DMS153 treated with DMSO at 0.1 percent for 48 hours (cell line): ENCODE results near the gene ZBTB8A.
"Not testable (repeated sequence)": the region's sequence is repeated elsewhere in the genome, so short reads cannot be mapped to it uniquely, and the experiment has no call there.

Source experiments
- DNase-seq: peaks from one replicate; lab custom pipeline; 2025; ENCODE audit not compliant: unreplicated experiment; lab: John Stamatoyannopoulos, UW

The ZBTB8A gene

DNA sequence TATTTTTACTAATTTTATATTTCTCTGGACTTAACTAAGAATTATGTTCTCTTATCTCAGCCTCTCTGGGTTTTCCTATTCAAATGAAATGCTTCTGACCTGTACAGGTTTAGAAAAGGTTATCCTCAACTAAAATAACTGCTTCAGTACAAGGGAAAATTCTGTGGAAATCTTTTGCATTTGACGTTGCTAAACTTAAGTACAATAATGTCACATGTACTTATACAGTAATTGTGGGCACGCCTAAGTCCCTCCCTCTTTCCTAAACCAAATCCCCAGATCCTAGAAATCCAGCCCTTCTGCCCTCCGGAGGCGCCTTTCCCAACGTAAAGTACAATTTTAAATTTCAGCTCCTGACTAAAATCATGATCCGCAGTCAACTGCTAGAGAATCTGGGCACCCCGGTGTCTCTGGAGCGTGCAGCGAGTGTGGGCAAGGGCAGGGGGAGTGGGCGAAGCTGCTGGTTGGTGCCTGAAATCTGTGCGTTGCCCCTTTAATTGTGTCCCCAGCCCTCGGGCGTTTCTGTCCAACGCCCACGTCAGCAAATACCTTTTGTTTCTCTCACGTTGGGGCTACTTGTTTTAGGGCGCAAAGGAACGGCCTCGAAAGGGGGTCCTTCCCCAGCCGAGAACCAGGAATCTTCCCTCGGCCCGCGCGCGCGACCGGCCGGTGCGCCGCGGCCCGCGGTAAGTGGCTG, at the start of gene ZBTB8A:
ZBTB8A (plus strand) TSS at position 541 of the 697 bp plus-strand sequence. CDS start 53,505 bp downstream, outside the sequence.
- peak; percentile 60 for DNase-seq

DNA sequence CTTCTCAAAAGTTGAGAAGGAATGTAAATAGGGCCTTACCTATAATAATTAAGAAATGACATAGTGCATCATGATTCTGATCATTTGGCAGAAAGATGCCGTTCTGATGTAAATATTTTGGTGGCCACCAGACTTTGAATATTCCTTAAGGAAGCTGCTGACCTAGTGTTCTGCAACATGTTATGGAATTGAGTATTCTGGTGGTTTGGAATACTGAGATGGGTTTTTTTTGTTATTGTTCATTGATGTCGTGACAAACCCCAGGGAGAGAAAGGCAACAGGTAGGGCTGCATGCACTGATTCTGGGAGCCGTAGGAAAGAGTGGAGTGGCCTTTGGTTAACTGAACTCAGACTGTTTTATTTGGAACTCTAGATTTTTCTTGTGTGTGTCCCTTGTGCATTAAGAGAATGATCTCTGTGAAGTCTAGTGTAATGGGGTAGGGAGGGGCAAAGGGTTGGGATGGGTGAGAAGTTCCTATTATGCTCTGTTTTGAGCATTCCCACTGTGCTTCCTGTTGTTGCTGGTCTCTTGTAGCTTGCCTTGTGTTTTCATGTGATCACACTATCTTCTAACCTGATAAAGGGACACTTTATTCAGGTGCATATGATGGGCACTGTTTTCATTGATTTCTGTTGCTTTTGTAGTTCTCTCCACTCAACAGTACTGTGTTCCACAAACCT, 49.3 kb upstream of the ZBTB8A start:
- DNase-seq = no peak

DNA sequence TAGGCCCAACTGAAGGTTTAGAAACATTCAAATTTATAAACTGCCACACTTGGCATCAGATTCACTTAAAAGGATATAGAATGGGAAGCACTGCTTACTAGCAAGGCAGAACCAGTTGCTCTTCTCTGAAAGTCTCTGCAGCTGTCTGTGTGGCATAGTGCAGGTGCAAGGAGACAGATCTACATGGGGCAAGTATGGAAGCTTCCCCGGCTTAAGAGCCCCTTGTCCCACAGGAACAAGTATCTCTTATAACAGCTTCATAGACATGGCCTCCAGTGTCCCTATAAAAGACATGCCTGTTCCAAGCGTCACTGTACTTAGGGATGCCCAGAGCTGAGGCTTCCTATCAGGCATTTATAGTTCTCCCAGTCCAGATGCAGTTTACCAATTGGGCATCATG, 47.8 kb upstream of the ZBTB8A start:
- no peak for DNase-seq

DNA sequence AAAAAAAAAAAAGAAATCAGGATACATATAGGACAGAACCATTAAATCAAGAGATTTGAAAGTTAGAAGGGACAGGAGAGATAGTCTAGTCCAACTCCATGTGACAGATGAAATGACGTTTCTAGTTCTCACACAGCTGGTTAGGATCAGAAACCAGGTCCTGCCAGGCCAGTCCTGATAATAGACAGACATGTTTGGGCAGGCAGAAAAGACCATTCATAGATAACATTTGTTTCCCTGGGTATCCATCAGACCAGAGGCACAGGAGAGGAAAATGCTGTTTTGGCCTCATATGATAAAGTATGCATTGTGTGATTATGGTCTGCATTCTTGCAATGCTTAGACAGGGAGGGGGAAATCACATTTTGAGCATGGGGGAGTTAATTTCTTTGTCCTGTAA, 45.0 kb upstream of the ZBTB8A start:
- DNase-seq = no peak

DNA sequence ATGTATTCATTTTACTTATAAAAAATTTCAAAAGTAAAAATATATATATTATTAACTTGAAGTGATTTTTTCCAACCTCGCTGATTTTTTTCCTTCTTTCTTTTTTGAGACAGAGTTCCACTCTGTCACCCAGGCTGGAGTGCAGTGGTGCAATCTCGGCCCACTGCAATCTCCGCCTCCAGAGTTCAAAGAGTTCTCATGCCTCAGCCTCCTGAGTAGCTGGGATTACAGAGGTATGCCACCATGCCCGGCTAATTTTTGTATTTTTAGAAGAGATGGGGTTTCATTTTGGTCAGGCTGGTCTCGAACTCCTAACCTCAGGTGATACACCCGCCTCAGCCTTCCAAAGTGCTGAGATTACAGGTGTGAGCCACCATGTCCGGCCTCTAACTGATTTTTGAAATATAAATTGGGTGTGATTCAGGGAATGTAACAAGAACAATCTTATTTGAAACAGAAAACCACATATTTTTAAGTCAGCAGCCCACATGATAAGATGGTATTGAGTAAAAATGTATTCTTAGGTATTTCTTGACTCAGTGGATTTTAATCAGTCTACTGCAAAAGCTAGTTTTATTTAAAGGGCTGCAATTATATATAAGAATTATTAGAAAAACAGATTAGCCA, 44.4 kb upstream of the ZBTB8A start:
- DNase-seq = no peak

DNA sequence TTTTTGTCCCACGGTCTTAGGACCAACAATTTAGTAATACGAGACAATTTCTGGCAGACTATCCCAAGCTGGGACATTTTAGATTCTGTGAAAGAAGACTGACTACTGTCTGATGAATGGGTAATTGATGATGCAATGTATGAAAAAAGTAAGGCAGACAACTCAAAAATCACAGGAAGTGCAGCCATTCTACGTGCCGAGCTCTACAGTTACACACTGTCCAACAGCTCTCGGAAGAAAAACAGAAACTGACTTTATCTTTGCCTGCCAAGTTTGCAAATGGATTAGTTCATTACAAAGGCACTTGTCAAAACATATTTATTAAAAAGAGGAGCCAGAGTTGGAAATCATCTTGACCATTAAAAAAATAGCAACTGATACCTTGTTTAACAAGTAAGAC, 43.1 kb upstream of the ZBTB8A start:
- no peak for DNase-seq

DNA sequence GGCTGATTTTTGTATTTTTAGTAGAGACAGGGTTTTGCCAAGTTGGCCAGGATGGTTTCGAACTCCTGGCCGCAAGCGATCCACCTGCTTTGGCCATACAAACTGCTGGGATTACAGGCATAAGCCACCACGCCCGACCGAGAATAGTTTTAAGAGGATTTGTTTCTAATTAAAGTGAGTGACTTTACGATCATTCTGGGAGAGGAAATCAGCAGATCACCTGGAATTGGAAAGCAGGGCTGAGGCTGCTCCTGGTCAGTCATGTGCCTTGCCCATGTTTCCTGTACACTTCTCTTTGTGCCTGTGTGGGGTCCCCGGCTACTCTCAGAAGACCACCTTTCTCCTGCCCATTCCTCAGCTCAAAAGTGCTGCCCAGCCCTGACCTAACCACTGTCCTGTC, 40.5 kb upstream of the ZBTB8A start:
- DNase-seq = no peak

DNA sequence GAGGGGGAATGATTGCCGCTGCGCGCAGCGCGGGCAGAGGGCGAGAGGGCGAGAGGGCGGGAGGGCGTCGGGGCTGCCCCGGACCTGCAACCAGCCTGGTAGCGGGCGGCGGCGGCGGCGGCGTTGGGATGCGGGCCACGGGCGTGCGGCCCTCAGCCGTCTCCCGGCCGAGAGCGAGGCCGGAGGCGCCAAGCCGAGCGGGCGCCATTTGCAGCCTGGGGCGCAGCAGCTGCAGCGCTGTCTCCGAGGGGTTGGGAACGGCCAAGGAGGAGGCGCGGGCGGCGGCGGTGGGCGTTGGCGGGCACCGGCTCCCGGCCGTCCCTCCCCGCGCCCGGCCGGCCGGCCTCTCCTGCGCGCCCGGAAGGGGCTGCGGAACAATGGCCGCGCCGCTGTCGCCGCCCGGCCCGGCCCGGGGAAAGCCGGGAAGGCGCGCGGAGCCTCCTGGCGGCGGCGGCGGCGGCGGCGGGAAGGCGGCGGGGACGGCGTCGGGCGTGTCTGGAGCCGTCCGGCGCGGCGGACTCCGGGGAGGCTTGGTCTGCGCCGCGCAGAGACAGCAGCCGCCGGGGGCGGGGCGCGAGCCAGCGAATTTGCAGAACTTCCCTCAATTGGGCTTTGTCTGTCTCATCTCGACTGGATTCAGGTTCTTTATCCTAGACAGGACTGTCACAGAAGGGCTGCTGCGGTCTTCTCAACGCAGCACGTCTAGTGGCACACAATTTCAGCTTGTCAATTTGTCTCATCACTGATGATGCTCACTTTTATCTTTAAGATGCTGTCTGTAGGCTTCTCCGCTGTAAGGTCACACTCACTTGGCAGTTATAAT, 38.6 kb upstream of the ZBTB8A start:
- DNase-seq = peak; percentile 69

DNA sequence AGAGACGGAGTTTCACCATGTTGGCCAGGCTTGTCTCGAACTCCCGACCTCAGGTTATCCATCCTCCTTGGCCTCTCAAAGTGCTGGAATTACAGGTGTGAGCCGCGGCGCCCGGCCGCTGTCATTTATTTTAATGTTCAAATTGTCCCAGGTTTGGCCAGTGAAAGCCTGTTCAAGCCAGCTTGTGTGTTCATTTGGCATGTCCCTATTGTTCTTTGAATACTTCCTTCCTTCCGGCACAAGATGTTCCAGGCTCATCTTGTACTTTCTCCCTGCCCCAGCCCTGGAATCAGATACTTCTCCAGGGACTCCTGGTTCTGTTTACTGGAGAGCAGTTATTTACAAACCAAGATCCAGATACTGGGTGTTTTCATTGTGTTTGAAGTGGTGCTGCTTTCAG, 37.4 kb upstream of the ZBTB8A start:
- no peak for DNase-seq

DNA sequence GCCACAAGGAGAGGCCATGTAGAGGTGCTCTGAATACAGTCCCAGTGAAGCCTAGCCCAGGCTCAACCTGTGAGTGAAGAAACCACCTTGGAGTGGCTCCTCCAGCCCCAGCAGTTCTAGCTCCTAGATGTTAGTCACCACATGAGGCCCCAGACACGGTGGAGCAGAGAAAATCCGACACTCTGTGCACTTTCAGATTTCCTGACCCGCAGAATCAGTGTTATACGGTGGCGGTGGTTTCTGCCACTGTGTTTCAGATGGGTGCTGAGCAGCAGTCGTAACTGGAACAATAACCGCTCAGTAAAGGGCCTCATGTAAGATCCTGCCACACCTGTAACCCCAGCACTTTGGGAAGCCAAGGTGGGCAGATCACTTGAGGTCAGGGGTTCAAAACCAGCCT, 36.1 kb upstream of the ZBTB8A start:
- DNase-seq = no peak

DNA sequence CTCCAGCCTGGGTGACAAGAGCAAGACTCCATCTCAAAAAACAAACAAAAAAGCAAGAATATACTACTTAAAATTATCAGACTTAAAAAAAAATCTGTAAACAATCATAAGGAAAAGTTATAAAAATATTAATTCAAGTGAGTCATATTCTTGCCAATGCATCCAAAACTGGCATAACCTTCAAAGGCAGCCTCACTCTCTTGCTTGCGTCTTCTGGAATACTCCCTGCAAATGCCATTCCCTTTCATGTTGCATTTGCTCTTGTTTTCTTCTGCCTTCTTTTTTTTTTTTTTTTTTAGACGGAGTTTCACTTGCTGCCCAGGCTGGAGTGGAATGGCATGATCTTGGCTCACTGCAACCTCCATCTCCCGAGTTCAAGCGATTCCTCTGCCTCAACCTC, 32.2 kb upstream of the ZBTB8A start:
- no peak for DNase-seq

DNA sequence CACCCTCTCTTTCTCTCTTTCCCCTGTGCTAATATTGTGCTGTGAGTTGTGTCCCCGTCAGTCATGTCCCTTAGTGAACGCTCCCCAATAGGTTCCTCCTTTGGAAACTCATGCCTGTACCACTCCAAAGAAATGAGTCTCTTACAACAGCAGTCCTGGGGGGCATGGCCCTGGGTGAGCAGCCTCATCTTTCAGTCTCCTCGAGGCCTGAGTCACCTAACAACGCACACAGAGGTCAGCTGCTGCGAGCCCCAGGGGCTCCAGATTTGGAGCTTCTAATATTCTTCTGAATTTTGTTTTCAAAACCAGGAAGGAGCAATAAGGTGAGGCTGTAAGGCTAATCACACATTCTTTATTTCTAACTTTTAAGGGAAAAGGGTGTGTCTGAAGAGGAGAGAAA, 30.5 kb upstream of the ZBTB8A start:
- DNase-seq = no peak

DNA sequence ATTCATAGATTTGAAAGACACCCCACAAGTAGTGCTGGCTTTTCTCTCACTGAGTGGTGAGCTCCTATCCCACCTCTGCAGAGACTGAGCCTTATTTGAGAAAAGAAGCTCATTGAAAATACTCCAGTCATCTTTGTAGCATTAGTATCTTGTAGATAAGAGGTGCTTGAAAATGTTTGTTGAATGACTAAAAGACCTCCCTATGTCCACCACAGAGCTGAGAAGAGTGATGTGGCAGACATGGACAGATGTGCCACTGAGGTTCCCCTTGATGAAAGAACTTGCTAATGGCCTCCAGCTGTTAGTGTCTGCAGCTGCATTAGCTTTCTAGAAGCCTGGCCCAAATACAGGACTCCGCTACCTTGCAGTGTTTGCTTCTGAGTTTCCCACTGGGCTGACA, 29.3 kb upstream of the ZBTB8A start:
- DNase-seq = no peak

DNA sequence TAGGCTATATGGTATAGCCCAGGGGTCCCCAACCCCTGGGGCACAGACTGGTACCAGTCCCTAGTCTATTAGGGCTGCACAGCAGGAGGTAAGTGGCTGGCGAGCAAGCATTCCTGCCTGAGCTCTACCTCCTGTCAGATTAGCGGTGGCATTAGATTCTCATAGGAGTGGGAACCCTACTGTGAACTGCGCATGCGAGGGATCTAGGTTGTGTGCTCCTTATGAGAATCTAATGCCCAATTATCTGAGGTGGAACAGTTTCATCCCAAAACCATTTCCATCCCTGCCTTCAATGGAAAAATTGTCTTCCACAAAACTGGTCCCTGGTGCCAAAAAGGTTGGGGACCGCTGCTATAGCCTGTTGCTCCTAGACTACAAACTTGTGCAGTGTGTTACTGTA, 22.8 kb upstream of the ZBTB8A start:
- DNase-seq = no peak

DNA sequence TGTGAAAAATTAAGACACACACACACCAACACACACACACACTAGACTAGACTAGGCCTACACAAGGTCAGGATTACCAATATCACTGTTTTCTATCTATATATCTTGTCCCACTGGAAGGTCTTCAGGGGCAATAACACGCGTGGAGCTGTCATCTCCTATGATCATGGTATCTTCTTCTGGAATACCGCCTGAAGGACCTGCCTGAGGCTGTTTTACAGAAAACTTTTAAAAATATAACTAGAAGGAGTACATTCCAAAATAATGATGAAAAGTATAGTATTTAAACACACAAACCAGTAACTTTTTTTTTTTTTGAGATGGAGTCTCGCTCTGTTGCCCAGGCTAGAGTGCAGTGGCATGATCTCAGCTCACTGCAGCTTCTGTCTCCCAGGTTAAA, 20.3 kb upstream of the ZBTB8A start:
- no peak for DNase-seq

DNA sequence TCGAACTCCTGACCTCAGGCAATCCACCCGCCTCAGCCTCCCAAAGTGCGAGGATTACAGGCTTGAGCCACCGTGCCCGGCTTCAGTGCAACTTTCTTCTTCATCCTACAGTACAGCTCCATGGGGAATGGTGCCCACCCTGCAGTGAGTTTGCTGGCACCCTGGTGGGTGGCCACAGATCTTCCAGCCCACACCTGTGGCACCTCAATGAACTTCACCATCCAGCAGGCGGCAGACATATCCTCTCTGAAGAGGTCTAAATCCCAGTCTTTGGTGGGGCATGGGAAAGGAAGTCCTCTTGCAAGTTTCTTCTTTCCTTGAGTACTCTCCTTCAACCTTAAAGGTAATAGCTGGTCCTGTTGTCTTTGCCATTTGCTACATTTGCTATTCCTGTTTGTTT, 18.1 kb upstream of the ZBTB8A start:
- DNase-seq = no peak

DNA sequence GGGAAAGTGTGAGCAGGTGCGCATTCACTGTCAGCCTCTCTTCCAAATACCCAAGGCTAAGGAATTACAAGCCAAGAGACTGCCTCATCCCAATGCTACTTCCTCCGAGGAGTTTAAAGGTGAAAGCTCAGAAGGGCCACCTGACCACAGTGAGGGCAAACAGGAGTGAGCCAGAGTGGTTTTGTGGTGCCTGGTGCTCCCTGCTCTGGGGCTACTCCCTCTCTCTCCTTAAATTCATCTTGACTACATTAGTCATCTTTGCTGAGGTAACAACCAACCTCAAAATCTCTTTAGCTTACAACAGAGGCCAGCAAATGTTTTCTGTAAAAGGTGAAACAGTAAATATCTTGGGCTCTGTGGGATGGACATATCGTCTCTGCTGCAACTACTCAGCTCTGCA, 14.2 kb upstream of the ZBTB8A start:
- DNase-seq = no peak

DNA sequence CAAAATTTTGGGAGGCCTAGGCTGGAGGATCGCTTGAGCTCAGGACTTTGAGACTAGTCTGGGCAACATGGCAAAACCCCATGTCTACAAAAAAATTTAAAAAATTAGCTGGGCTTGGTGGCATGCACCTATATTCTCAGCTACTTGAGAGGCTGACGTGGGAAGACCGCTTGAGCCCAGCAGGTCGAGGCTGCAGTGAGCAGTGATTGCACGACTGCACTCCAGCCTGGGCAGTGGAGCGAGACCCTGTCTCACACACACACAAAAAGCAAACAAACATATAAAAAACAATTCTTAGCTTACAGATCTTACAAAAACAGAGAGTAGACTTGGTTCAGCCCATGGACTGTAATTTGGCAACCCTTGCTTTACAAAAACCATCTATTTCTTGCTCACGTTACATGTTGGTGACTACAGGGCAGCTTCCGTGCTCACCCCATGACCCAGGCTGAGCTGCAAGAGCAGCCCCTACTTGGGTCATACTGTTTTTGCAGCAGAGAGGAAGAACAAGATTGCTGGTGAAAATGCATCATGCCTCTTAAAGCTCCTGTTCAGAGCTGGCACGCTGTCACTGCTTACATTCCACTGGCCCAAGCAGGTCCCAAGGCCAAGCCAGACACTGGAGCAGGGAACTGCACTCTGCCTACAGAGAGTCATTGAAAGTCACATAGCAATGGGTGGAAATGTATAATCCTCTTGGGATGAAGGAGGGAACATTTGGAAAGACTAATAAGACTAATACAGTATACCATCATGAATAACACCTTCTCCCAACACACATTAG, 13.4 kb upstream of the ZBTB8A start:
- no peak for DNase-seq

DNA sequence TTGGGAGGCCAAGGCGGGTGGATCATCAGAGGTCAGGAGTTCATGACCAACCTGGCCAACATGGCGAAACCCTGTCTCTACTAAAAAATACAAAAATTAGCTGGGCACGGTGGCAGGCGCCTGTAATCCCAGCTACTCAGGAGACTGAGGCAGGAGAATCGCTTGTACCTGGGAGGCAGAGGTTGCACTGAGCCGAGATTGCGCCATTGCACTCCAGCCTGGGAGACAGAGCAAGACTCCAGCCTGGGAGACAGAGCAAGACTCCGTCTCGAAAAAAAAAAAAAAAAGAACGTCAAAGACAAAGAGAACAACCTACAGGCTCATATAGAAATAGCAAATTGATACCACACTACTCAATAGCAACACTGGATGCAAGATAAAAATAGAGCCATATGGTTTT, 10.7 kb upstream of the ZBTB8A start:
- not testable (repeated sequence) for DNase-seq

DNA sequence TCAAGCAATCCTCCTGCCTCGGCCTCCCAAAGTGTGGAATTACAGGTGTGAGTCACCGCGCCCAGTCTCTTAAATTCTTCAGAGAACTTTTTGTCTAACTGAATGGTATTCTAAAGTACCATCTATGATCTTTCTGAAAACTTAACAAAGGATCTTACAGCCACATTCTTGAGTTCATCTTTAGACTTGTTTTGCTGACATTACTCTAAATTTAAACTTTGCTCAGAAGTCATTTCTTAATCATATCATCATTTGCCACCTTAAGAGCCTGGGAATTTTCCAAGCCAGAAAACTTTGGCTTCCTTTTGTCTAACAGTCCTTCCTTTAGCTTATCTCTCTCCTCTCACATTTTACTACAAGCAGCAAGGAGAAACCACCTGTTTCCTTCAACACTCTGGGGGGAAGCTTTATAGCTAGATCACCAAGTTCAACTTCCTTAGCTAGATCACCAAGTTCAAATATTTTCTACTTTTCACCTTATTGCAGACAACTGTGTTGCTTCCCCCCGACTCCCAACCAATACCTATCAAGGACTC, 5.4 kb upstream of the ZBTB8A start:
- DNase-seq = no peak

DNA sequence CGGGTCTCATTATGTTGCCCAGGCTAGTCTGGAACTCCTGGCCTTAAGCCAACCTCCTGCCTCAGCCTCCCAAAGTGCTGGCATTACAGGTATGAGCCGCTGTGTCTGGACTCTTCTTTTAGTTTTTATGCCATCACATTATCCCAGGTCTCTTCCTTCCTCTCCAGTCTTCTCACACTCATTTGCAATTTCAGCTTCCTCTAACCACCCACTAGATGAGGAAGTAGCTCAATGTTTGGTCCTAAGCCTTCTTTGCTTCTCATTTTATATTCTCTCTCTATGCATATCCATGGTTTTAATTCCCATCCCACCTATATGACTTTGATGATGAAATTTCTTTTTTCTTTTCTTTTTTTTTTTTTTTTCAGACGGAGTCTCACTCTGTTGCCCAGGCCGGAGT, 3.1 kb upstream of the ZBTB8A start:
- no peak for DNase-seq
